GM19035 (cell line): ENCODE measurements around the gene OGFOD2.

Source experiments
- ATAC-seq: cut with Tn5 transposase; IDR thresholded peaks from one replicate; pipeline ENCODE4 v1.9.1; 2021; ENCODE audit not compliant: unreplicated experiment

Gene OGFOD2

DNA sequence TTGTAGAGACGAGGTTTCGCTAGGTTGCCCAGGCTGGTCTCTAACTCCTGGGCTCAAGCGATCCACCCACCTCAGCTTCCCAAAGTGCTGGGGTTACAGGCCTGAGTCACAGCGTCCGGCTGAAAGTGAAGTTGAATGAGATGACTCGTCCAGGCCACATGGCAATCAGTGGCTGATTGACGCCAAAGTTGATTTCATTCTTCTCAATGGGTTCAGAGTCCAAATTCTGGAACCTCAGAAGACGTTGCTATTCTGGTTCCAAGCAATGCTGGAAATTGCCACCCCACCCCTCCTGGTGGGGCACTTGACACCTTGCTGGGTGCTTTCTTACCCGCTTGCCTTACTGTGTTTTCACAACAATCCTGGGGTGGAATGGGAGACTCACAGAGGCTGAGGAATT is 23.6 kb upstream of the OGFOD2 start:
- no peak for ATAC-seq

DNA sequence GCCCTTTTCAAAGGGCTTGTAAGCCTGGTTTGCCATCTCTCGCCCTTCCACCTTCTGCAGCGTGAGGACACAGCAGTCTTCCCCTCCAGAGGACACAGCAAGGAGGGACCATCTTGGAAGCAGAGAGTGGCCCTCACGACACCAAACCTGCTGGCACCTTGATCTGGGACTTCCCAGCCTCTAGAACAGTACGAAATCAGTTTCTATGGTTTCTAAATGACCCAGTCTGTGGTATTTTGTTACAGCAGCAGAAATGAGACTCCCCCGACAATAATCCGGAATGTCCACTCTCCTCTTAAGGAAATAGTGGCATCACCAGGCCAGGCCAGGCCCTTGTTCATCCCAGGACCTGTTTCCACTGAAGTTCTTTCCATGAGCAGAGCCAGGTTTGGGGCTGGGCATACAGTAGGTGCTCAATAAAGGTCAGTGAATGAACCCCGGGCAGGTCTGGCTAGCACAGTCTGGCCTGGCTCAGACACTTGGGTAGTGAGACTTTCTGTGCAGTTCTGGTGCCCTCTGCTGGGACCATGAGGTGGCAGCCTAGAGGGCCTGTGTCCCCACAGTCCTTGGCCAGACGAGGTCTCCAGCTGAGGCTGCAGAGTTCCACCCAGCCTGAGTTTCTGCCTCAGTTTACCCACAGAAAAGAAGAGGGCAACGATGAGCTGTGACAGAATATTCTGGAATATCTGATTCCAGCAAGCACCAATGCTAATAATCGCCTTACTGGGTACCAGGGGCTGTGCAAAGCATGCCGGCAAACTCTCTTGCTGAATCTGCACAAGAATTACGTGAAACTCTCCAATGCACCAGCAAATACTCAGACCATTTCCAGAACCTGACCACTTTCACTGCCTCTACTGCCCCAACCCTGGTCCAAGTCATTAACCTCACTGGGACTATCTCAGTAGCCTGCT is 22.8 kb upstream of the OGFOD2 start:
- ATAC-seq, result peak; percentile 69

DNA sequence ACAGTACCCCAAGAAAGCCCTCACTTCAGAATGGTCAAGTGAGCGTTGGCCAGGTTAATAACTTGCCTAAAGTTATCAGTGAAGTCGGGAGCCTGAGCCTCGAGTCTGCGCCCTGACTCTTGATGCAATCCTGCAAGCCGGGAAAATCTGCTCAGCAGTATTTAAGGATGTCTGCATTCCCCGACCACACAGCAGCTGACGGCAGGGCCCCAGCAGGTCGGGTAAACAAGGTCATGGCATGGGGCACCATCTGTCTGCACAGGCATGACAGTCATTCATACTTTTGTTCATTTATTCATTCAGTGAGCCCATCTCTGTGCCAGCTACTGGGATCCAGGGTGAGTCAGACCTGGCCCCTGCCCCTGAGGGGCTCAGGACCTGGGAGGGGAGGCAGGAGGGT is 19.9 kb upstream of the OGFOD2 start:
- ATAC-seq, result no peak

DNA sequence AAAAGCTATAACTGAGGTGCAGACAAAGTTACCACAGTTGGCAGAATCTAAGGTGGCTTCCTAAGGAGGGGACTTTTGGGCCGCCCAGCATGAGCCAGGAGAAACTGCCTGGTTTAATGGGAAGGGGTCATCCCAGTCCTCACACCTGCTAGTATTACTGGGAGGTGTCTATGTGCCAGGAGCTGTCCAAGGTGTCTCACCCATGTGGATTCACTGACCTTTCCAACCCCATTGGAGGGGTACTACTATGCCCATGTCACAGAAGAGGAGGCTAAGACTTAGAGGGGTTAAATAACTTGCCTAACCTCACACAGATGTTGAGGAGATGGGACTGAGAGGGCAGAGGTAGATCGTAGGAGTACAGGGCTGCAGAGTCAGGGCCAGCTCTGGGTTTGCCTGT is 19.0 kb upstream of the OGFOD2 start:
- no peak for ATAC-seq

DNA sequence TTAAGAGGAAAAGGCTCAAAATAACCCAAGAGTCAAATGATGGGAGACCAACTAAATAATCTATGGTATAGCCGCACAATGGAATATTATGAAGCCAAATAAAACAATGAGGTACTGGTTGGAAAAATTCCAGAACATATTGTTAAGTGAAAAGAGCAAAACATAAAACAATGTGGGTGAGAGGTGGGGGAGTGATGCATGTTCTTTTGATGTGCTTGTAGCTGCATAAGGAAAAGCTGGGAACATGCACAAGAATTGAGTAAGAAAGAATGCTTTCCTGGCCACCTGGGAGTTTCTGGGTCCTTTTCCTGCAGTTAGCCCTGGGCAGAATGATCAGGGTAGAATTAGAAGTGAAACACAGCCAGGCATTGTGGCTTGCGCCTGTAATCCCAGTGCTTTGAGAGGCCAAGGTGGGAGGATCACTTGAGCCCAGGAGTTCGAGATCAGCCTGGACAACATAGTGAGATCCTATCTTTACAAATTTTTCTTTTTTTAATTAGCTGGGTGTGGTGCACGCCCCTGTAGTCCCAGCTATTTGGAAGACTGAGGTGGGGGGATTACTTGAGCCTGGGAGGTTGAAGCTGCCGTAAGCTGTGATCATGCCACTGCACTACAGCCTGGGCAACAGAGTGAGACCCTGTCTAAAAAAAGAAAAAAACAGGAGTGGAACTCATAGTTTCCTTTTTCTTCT is 16.7 kb upstream of the OGFOD2 start:
- ATAC-seq, result no peak

DNA sequence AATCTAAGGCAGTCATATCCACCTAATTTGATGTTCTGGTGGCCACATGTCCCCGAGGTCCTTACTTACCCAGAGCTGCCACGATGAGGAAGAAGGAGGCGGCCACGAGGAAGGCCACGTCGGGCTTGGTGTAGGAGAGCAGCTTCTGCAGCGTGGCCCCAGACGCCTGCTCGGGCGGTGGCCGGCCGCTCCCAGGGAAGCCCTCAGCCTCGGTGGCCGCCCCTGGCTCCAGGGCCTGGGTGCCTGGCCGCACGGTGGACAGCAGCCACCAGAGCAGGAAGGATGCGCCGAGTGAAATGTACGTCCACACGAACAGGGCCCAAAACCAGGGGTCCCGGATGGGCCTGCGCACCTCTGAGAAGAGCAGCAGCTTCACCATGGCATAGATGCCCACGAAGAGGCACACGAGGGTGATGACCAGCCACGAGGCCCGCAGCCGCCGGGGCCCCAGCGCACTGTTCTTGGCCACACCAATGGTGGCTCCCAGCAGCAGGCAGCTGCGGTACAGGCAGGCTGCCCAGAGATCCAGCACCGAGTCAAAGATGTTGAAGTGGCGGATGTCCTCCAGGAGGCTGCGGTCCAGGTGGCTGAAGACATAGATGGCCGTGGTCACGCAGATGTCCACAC is 15.4 kb upstream of the OGFOD2 start:
- ATAC-seq, result no peak

DNA sequence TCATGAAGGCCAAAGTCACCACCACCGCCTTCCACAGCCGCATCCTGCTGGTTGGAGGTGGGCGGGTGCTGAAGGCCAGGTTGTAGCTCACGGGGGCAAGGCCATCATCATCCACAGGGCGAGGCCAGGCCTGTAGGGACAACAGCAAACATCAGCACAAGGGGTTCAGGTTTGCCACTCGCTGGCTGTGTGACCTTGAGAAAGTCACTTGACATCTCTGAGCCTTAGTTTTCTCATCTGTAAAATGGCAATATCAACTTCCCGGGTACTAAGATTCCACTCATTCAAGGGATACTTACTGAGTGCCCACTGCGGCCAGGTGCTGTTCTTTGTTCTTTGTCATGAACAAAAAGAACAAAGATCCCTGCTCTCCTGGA is 14.9 kb upstream of the OGFOD2 start:
- no peak for ATAC-seq

DNA sequence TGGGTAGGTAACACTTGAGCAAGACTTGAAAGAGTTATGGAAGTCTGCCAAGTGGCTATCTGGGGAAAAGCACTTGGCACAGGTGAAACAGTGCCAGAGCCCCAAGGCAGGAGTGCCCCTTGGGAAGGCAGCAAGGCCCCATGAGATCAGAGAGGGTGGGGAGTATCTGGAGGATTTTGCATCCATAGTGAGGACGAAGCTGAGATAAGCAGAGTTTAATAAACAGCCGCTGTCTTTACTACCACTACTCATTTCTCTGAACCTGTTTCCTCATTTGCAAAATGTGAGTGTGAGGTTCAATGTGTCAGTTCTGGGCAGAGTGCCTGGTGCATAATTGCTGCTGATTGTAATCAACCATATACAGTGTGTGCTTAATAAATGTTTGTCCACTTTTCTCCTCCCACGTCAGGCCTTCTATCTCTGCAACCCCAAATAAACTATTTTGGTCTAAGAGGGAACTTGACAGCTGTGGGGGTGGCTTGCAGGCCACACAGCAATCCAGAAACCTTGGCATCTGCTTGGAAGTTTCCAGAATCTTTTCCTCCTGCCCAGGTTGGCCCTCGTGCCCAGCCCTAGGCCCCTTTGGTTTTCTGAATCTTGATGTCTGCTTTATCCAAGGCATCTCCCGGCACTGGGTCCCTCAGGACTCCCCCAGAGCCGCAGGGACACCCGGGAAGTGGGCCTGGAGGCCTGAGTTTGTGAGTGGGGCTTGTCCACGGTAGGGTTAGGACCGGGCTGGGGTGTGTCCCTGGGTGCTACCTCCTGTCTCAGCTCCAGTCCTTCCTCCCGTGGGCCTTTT is 13.3 kb upstream of the OGFOD2 start:
- ATAC-seq, result no peak

DNA sequence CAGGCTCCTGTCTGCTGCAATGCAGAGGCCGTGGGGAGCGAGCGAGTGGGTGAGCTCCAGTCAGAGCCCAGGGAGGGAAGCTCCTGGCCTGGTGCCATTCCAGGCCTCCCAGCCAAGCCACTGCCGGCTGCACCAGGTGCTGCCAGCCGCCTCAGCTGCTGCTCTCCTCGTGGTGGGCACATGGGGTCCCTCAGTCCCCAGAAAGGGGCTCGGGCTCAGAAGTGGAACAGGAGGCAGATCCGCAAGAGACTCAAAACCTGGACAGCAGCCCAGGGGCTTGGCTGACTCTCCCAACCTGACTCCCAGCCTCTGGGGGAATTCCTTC is 11.1 kb upstream of the OGFOD2 start:
- ATAC-seq, result no peak

DNA sequence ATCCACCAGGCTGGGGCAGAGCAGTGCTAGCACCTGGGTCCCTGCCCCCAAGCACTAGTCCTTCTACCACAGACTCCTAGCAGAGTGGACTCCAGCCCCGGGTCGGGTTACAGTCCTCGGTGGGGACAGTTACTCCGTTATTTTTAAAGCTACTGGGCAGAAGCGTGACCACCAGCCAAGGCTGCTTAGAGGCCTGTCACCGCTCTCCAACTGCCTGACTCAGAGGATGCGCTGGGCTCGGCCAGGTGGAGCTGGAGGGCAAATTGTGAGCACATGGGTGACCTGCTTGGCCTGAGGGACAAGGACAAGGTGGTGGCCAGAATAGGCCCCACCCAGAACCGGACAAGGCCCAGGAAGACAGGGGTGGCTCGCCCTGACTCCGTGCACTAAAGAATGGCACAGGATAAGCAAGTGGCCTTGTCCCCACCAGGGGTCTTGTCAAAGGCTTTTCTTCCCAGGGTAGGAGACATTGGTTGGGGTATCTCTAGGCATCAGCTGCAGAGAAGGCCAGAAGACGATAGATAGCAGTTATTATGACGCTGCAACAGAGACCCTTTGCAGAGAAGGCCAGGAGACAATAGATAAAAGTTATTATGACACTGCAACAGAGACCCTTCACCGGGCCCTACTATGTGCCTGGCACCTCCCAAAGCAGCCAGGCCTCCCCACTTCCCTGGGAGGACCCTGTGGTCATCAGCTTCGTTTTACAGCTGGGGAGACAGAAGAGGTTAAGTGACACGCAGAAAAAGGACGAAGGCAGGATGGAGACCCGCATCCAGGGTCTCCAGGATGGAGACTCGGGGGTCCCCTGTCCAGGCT is 10.4 kb upstream of the OGFOD2 start:
- ATAC-seq, result no peak

DNA sequence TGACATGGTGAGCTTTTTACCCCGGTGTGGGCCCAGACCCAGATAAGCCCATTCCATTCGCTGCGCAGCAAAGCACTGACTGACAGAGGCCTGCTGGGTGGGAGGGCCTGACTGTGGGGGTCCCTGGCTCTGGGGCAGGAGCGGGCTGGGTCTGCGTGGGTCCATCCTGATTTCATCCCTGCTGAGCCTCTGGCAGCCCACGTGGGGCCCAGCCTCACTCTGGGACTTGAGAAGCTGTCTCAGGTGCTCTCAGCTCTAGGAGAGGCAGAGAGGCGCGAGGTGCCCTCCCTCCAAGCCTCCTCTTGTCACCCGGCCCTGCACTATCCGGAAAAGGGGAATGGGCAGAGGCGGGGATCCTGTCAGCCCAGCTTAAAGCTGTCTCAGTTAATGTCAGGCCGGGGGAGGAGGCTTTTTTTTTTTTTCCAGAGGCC is 9.7 kb upstream of the OGFOD2 start:
- ATAC-seq, result no peak

DNA sequence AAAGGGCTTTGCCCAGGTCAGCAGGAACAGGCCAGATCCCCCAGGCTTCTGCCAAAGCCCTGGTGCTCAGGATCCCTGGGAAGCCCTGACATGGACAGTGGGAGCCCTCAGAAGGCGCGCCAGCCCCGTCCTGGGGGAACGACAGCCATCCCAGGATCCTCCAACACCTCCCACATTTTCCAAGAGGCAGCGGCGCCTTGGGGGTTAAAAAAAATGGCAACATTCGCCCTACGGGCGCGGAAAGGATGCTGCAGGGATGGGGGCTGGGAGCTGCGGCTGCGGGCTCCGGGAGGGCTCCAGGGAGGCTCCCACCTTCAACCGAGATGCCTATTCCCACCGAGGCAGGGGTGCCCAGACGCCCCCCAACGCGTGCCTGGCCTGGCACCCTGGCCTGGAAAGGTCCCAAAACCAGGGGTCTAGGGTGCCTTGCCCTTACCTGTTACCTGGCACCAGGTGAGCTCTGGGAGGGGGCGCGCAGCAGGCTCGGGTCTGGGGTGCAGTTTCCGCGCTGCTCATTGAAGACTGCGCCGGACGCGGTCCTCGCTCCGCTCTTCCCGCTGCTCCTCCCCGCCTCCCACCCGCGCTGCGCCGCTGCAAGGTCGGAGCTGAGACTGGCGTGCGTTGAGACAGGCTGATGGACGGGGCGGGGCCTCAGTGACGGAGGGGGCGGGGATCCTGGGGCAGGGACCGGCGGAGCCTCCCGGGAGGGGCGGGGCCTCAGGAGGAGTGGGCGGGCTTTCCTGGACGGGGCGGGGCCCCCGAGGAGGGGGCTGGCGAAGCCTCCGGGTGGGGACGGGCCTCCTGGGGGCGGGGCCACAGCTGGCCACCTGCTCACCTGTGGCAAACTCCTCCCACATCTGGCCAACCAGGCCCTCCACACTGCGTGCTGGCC is 8.9 kb upstream of the OGFOD2 start, which contains the start of gene ABCB9:
TSS of gene ABCB9 (minus strand) at position 613 of the 892 bp plus-strand sequence. CDS start 6,228 bp downstream, outside the sequence.
- ATAC-seq, result peak; percentile 74

DNA sequence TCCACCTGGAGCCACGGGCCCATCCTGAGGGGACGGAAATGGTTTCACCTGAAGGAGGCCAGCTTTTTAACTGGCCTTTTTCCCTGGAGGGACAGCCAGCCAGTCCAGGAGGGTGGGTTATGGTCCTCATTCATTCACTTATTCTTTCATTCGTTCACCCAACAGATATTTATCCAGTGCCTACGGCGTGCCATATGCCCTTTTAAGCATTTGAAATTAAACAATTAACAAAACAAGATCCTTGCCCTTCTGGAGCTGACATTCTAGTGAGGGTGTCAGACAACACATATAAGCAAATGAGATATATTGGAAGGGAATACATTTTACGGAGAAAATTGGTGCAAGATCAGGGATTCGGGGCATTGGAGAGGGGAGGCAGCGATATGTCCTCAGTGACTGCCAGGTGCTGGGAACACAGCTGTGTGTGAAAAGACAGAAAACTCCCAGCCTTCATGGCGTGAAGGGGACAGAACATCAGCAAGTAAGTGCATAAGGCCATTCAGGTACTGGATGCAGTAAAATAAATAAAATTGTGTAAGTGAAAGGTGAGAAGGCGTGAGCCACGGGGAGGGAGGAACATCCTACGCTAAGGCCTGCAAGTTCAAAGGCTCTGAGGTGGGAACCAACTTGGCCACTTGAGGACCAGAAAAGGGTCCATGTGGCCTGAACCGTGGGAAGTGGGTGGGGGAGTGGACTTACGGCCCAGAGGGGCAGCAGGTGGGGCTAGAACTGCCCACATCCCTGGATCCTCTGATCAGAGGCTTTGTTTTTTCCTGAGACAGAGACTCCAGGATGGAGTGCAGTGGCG is 8.1 kb upstream of the OGFOD2 start:
- ATAC-seq, result no peak

DNA sequence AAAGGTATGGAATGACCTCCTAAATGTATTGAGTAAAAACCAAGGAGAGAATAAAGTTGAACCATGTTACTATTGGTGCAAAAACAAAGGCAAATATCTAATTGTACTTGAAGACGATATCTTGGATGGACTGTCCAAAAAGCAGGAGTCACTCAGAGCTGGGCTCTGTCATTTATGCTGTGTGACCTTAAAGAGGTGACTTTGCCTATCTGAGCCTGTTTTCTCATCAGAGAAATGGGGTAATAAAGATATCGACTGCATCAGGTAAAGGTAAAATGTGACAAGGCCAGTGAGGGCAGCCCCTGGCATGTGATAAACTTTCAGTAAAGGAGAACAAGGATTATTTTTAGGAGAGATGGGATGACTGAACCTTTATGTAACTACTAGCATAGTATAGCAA is 6.9 kb upstream of the OGFOD2 start:
- no peak for ATAC-seq

DNA sequence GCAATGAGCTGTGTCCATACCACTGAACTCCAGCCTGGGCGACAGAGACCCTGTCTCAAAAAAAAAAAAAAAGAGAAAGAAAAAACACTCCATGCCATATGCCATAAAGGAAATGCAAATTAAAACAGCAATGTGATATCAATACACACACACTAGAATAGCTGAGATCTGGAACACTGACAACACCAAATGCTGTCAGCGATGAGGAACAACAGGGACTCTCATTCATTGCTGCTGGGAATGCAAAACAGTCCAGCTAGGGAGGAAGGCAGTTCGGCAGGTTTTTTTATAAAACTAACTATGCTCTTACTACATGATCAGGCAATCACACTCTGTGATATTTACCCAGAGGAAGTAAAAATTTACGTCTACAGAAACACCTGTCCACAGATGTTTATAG is 5.4 kb upstream of the OGFOD2 start:
- ATAC-seq, result no peak

DNA sequence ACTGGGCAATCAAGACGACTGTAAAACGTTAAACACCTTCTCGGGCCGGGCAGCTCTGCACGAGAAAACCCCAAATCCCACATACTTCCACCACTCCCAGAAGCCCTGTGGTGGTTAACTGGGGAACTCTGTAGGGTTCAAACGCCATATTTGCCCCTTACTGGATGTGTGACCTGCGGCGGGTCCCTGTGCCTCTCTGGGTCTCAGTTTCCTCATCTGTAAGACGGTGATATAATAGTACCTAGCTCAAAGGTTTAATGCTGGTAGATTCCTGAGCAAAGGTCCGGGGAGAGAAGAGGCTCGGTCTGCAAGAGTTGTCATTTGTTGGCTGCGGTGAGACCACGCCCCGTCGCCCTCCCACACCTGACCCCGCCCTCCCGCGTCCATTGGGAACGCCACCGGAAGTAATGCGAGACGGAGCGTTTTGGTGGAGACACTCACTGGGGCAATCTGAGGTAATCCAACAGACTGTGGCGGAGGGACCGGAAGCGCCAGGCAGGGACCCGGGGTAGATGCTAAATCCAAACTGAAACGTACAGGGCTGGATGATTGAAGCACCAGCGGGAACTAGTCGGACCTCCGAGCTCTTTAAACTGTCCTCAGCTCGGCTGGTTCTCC is 661 bp upstream of the OGFOD2 start:
- peak; percentile 78 for ATAC-seq

DNA sequence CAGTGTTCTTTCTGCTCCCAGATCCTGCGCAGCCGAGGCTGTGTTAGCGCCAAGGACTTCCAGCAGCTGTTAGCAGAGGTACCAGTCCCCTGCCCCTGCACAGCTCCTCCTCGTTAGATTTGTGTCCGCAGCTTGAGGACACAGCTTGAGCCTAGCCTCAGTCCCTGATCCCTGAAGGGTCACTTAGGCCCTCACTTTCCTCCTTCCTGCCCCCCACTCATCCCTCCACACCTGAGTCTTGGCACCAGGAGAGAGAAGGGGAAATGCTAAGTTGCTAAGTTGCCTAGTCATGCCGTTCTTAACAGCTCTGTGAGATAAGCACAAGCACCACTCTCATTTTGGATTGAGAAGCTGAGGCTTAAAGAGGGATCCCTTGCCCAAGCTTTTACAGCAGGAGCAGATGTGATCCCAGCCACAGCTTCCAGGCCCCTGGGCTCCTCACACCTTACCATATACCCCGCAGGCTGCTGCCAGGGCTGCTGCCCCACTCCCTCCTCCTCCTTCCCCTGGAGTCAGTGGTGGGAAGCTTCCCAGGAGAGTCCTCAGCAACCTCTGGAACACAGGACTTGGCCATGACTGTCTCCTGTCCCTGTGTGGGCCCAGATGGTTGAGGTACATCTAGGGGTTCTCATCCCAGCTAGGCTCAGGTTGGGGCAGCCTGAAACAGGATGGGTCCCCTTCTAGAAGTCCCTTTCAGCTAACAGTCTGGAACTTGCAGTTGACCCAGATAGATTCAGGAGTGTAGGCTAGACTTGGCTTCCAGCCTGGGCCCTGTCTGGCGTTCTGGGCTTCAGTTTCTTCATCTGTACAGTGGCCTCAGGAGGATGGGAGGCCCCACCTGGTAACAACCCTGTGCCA is 975 bp downstream of the OGFOD2 start:
- no peak for ATAC-seq
